CD4-positive, alpha-beta T cell treated with Interleukin-4 for 4 hours (primary cell): ENCODE measurements around the gene NEB.

Source experiments
- DNase-seq: peaks from one replicate; pipeline ENCODE4 v3.0.0-alpha.2; 2020

Gene NEB

DNA sequence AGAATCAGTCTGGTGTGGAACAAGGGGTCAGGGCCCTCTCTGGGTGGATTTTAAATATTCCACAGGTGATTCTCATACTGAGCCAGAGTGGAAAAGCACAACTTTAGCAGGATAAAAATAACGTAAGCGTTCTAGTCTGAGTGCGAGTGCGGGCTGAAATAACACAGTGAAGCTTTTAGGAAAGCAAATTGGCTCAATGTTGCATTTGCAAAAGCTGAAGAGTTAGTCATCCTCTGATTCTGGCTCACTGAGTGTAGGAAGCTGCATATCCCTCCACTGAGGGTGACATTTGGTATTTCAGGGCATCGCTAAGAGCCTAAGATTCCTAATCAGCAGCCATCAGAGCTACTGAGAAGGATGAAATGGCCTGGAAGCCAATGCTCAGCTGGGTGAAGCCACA lies 189.8 kb downstream of the NEB start:
- no peak for DNase-seq

GRCh38 chr2:151543876-151544275 lies 190.4 kb downstream of the NEB start:
- DNase-seq = no peak

- no peak for DNase-seq
These were observed 200.3 kb downstream of the NEB start for GRCh38 chr2:151534001-151534400.

DNA sequence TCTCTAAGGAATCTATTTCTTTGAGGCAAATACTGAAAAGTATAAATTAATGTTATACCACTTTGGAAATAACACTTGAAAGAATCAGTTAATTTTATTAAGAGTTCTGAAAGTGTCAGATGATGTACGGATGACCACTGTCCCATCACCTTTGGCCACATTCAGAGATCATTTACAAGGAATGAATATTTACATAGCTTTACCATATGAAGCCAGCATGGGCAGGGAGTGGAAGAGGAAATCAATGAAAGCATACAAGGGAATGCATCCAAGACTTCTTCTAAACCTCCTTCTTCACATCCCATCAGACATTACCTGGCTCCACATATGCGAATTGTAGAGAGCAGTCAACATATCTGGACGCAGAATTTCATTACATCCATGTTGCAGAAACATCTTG lies 201.1 kb downstream of the NEB start:
- DNase-seq = no peak

- DNase-seq = no peak
These were observed 207.6 kb downstream of the NEB start for GRCh38 chr2:151526572-151527090.

DNA sequence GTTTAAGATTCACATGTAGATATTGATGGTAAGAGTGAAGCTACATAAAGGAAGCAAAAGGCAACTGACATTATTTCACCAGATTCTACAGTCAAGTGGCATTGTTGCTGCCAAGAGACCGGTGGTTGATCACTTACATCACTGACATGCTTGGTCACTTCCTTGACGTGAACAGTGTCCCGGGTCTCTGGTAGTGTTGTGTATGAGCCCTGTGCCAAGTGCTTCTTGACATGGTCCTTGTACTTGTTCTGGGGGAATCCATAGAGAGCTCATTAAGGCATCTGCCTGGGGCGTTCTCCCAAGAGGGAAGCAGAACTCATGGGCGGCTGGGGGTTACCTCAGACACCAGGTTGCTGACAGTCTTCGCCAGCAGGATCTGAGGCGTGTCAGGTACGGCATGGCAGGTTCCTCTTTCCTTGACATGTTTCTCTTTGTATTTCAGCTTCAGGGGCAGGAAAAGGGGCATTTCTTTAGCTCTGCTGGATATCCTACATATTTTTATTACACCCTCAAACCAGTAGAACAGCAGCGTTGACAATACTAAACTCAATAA lies 208.4 kb downstream of the NEB start:
- no peak for DNase-seq

DNA sequence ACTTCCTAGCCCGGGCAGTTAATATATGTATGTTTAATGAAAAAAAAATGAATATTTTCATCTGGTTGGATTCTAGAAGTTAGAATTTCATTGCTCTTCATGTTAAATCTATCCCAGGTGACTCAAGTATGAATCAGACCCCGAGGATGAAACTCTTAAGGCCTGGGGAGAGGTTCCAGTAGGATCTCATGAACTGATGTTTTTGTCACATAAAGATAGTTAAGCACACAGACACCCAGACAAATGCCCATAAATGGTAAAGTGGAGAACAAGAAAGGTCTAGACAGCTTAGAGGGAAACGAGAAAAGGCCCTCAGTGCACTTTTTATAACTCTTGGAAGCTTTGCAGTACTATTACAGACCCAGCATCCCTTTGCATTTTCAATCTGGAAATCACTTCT lies 210.4 kb downstream of the NEB start:
- DNase-seq = no peak

- DNase-seq = no peak
These were observed 211.7 kb downstream of the NEB start for GRCh38 chr2:151522556-151522955.

GRCh38 chr2:151520976-151521375 lies 213.3 kb downstream of the NEB start:
- no peak for DNase-seq

GRCh38 chr2:151518802-151519201 lies 215.5 kb downstream of the NEB start:
- no peak for DNase-seq

DNA sequence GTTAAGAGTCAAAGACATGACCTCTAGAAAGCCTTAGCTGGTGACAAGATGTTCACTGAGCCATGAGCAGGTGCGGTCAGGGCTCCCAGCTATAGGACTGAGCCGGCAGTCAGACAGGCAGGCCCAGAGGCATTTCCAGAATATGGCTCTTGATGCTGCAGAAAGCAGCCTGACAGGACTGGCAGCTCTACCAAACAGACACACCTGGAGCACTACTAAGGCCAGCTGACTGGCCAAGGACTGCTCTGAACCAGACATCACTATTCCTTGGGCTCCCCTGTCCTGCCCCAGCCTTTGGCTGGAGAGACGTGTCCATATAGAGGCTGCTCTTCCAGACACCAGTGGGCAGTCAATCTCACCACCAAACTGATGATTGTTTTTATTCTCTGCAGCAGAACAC lies 225.8 kb downstream of the NEB start:
- DNase-seq = no peak

GRCh38 chr2:151506170-151506569 lies 228.1 kb downstream of the NEB start:
- no peak for DNase-seq

DNA sequence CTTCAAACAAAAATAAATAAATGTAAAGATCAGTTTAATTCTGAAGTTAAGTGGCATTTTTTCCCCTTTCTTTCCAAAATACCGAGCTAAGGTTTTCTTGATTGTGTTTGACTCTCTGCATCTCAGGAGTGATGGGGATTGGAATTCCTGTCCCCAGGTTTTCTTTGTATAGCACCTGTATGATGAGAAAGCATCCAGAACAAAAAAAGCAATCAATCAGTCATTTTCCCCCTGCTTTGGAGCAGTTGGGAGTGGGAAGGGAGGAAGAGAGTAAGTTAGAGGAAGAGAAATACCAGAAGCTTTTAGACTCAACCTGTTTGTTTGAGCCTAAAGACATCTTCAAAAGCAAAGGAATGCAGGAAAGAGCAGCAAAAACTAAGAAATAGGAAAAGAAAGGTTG lies 236.1 kb downstream of the NEB start:
- no peak for DNase-seq

- DNase-seq = no peak
These were observed 242.8 kb downstream of the NEB start for GRCh38 chr2:151491496-151491895.

- no peak for DNase-seq
These were observed 244.0 kb downstream of the NEB start for GRCh38 chr2:151490276-151490675.

GRCh38 chr2:151486053-151486452 lies 248.2 kb downstream of the NEB start:
- DNase-seq = no peak

DNA sequence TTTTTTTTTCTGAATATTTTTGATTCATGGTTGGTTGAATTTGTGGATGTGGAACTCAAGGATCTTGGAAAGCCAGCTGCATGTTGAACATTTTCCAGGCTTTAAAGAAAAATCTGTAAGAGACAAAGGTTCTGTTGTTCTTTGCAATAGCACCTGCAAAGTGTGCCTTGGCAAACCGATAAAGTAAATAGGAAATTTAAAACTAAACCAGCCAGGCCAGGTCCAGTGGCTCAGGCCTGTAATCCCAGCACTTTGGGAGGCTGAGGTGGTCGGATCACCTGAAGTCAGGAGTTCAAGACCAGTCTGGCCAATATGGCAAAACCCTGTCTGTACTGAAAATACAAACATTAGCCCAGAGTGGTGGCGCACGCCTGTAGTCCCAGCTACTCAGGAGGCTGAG lies 250.2 kb downstream of the NEB start:
- DNase-seq = no peak

- no peak for DNase-seq
These were observed 250.7 kb downstream of the NEB start for GRCh38 chr2:151483546-151483945.

- no peak for DNase-seq
These were observed 252.0 kb downstream of the NEB start for GRCh38 chr2:151482171-151482725.

DNA sequence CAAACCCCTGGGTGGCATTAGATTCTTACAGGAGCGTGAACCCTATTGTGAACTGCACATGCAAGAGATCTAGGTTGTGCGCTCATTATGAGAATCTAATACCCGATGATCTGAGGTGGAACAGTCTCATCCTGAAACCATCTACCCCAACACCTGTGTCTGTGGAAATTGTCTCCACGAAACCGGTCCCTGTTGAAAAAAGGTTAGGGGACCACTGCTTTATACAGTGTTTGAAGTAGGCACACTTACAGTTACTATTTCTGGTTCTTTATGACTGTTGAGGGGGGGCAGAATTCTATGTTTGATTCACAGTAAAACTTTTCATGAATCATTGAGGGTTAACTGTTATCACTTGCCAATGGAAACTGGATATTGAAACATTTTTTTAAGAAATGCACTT lies 252.5 kb downstream of the NEB start:
- DNase-seq = no peak

- no peak for DNase-seq
These were observed 256.3 kb downstream of the NEB start for GRCh38 chr2:151478011-151478410.

- DNase-seq = no peak
These were observed 258.0 kb downstream of the NEB start for GRCh38 chr2:151476287-151476686.

- no peak for DNase-seq
These were observed 259.2 kb downstream of the NEB start for GRCh38 chr2:151475071-151475470.

GRCh38 chr2:151472966-151473365 lies 261.3 kb downstream of the NEB start:
- no peak for DNase-seq

DNA sequence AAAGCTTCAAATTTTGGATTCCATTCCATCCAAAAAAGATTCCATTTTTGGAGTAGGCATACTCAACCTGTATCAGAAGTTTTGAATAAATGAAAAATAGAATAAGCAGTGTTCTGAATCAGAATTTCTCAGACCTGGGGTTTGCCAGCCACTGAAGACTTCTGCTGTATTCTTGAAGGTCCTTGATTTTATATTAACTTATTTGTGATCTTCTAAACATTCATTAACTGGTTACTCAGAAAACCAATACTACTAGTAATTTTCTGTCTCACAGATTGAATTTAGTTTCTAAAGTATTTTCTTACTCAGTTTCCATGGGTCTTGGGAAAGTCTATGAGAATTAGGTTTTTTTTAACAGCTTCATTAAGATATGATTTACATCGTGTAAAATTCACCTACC lies 263.7 kb downstream of the NEB start:
- DNase-seq = no peak
